CD4-positive, alpha-beta T cell treated with Interleukin-15 for 4 hours (primary cell): ENCODE results near the gene SLC35A3.
"Not testable (repeated sequence)": the region's sequence is repeated elsewhere in the genome, so short reads cannot be mapped to it uniquely, and the experiment has no call there.

Experiments
- DNase-seq: peaks from one replicate; pipeline ENCODE4 v3.0.0-alpha.2; 2020; ENCODE audit warnings: low spot score

The SLC35A3 gene

GRCh38 chr1:99975529-99975928 is 5.7 kb downstream of the SLC35A3 start:
- DNase-seq = no peak

GRCh38 chr1:99977326-99977725 is 7.5 kb downstream of the SLC35A3 start:
- DNase-seq = not testable (repeated sequence)

- DNase-seq = no peak
Measured at GRCh38 chr1:99978218-99978617, 8.4 kb downstream of the SLC35A3 start.

- no peak for DNase-seq
Measured at GRCh38 chr1:99979091-99979490, 9.3 kb downstream of the SLC35A3 start.

- no peak for DNase-seq
Measured at GRCh38 chr1:99980928-99981327, 11.1 kb downstream of the SLC35A3 start.

GRCh38 chr1:99986656-99987225 is 16.9 kb downstream of the SLC35A3 start:
- no peak for DNase-seq

GRCh38 chr1:99988210-99988765 is 18.5 kb downstream of the SLC35A3 start:
- DNase-seq = no peak

- no peak for DNase-seq
Measured at GRCh38 chr1:99992044-99992722, 22.4 kb downstream of the SLC35A3 start.

GRCh38 chr1:99992760-99993467 is 23.1 kb downstream of the SLC35A3 start:
- DNase-seq = no peak

GRCh38 chr1:99993468-99993845 is 23.7 kb downstream of the SLC35A3 start:
- DNase-seq = no peak

- no peak for DNase-seq
Measured at GRCh38 chr1:99994496-99994895, 24.7 kb downstream of the SLC35A3 start.

GRCh38 chr1:99996951-99997350 is 27.2 kb downstream of the SLC35A3 start:
- DNase-seq = no peak

- DNase-seq = no peak
Measured at GRCh38 chr1:100001462-100001861, 31.7 kb downstream of the SLC35A3 start.

GRCh38 chr1:100005424-100005823 is 35.6 kb downstream of the SLC35A3 start:
- no peak for DNase-seq

- no peak for DNase-seq
Measured at GRCh38 chr1:100006688-100007087, 36.9 kb downstream of the SLC35A3 start.

- no peak for DNase-seq
Measured at GRCh38 chr1:100009458-100009857, 39.7 kb downstream of the SLC35A3 start.

- no peak for DNase-seq
Measured at GRCh38 chr1:100010804-100011203, 41.0 kb downstream of the SLC35A3 start.

- no peak for DNase-seq
Measured at GRCh38 chr1:100019220-100019619, 49.4 kb downstream of the SLC35A3 start.

GRCh38 chr1:100023482-100023881 is 53.7 kb downstream of the SLC35A3 start:
- DNase-seq = no peak

- no peak for DNase-seq
Measured at GRCh38 chr1:100027212-100027611, 57.4 kb downstream of the SLC35A3 start.

GRCh38 chr1:100028765-100029164 is 59.0 kb downstream of the SLC35A3 start:
- peak; percentile 53 for DNase-seq

- peak; percentile 34 for DNase-seq
Measured at GRCh38 chr1:100034470-100034869, 64.7 kb downstream of the SLC35A3 start.

- DNase-seq = no peak
Measured at GRCh38 chr1:100035214-100035613, 65.4 kb downstream of the SLC35A3 start.
